GM12878 (cell line): ENCODE results near the gene TRIM67. TPM values are rescaled to one million over a fixed set of nuclear protein-coding genes. Genes with fewer than 3 reads are reported as not detected.
"Not testable (repeated sequence)": the region's sequence is repeated elsewhere in the genome, so short reads cannot be mapped to it uniquely, and the experiment has no call there.

Source experiments
- ATAC-seq: fragments of 200-7000 bp; cut with Tn5 transposase; 3 replicates; pipeline ENCODE4 v1.9.1; 2020; ENCODE audit warnings: mild to moderate bottlenecking, moderate library complexity
- BruUV-seq: library from RNA; stranded (reverse); fragments of 400-500 nt; replicated peaks from 2 replicates; lab custom pipeline; 2021; lab: Mats Ljungman, UMichigan
- CTCF ChIA-PET: fragments of 300-600 bp; sonication (Branson Sonifier 250); formaldehyde crosslinking; extraction: SDS; loops from one replicate; lab custom pipeline; 2021; ENCODE audit warnings: inconsistent platforms; lab: Yijun Ruan, JAX
- POLR2A ChIA-PET: fragments of 350-600 bp; formaldehyde crosslinking; extraction: SDS; loops from one replicate; lab custom pipeline; 2021; ENCODE audit warnings: inconsistent platforms; lab: Charles Lee
- RAD21 ChIA-PET: fragments of 300-600 bp; sonication (Branson Sonifier 250); formaldehyde crosslinking; loops from one replicate; lab custom pipeline; 2023; ENCODE audit warnings: antibody characterized with exemption; ENCODE audit not compliant: unreplicated experiment; lab: Charles Lee
- SMC1A ChIA-PET: fragments of 300-600 bp; sonication (Branson Sonifier 250); formaldehyde crosslinking; loops from one replicate; lab custom pipeline; 2023; ENCODE audit not compliant: unreplicated experiment, uncharacterized antibody; lab: Charles Lee
- DNase-seq: peaks from one replicate; pipeline ENCODE4 v3.0.0-alpha.2; 2011; ENCODE audit warnings: low read depth, low spot score
- FAIRE-seq: peaks from 3 replicates; lab custom pipeline; 2011; peaks lifted over from hg19 to GRCh38; lab: Jason Lieb, UNC
- H2AFZ ChIP-seq: 2 replicates; pipeline ENCODE4 v1.6.0; 2011; ENCODE audit warnings: low read depth, low read length, control low read depth; ENCODE audit not compliant: control insufficient read depth
- H3K27ac ChIP-seq: 2 replicates; pipeline ENCODE4 v1.5.1; 2011; ENCODE audit warnings: control low read depth; ENCODE audit not compliant: control insufficient read depth, insufficient read depth
- H3K27me3 ChIP-seq, 2 experiments: replicated peaks in 1 of 2; 2 replicates each; pipeline versions ENCODE4 v1.6.0 to v1.6.1; 2011; ENCODE audit warnings: low read length in 1 of 2; ENCODE audit not compliant: control insufficient read depth in 2 of 2, insufficient read depth in 2 of 2
- H3K36me3 ChIP-seq, 2 experiments: 2 replicates each; pipeline ENCODE4 v1.5.1; 2011; ENCODE audit warnings: low read length in 1 of 2; ENCODE audit not compliant: control insufficient read depth in 2 of 2, insufficient read depth in 2 of 2
- H3K4me1 ChIP-seq: 2 replicates; pipeline ENCODE4 v1.6.1; 2011; ENCODE audit warnings: mild to moderate bottlenecking, low read length, moderate library complexity, mixed read lengths; ENCODE audit not compliant: control insufficient read depth, insufficient read depth
- H3K4me2 ChIP-seq: 2 replicates; pipeline ENCODE4 v1.6.0; 2011; ENCODE audit warnings: control low read depth; ENCODE audit not compliant: control insufficient read depth, insufficient read depth
- H3K4me3 ChIP-seq: fragments of 200-600 bp; sonication (generic); 2 replicates; pipeline ENCODE4 v1.5.1; 2016
- H3K79me2 ChIP-seq: 2 replicates; pipeline ENCODE4 v1.6.0; 2011; ENCODE audit warnings: low read length; ENCODE audit not compliant: control insufficient read depth, insufficient read depth
- H3K9ac ChIP-seq: 2 replicates; pipeline ENCODE4 v1.8.0; 2011; ENCODE audit warnings: low read length, control low read depth, mixed read lengths; ENCODE audit not compliant: control insufficient read depth, insufficient read depth
- H3K9me3 ChIP-seq: replicated peaks from 3 replicates; pipeline ENCODE4 v1.5.1; 2011; ENCODE audit warnings: mild to moderate bottlenecking, low read length; ENCODE audit not compliant: control insufficient read depth, insufficient read depth
- H4K20me1 ChIP-seq: 2 replicates; pipeline ENCODE4 v1.6.0; 2011; ENCODE audit not compliant: control insufficient read depth, insufficient read depth
- BCL11A ChIP-seq: IDR thresholded peaks from 2 replicates; pipeline ENCODE4 v1.6.1; 2011; ENCODE audit warnings: low read depth, low read length
- FOXK2 ChIP-seq: fragments of 450-650 bp; IDR thresholded peaks from 2 replicates; pipeline ENCODE4 v1.6.1; 2017; ENCODE audit warnings: mild to moderate bottlenecking, moderate library complexity
- GABPA ChIP-seq: IDR thresholded peaks from 2 replicates; pipeline ENCODE4 v1.6.1; 2014; ENCODE audit warnings: antibody characterized with exemption, low read depth, mild to moderate bottlenecking, inconsistent platforms
- HDAC6 ChIP-seq: fragments of 200-600 bp; sonication (generic); IDR thresholded peaks from one replicate; pipeline ENCODE4 v1.8.0; 2017; ENCODE audit warnings: antibody characterized with exemption; ENCODE audit not compliant: unreplicated experiment
- HDGF ChIP-seq: fragments of 450-650 bp; IDR thresholded peaks from 2 replicates; pipeline ENCODE4 v1.6.1; 2016; ENCODE audit warnings: antibody characterized with exemption
- MTA2 ChIP-seq: fragments of 450-650 bp; IDR thresholded peaks from 2 replicates; pipeline ENCODE4 v1.6.1; 2016; ENCODE audit warnings: low read depth, mild to moderate bottlenecking, moderate library complexity
- PAX5 ChIP-seq: IDR thresholded peaks from 2 replicates; pipeline ENCODE4 v1.6.1; 2011; ENCODE audit warnings: low read depth, low read length, borderline replicate concordance
- RCOR1 ChIP-seq: conservative IDR thresholded peaks from 2 replicates; pipeline ENCODE4 v1.6.1; 2012; ENCODE audit warnings: low read depth, low read length, improper control_type of control experiment
- YY1 ChIP-seq: IDR thresholded peaks from 2 replicates; pipeline ENCODE4 v1.6.1; 2011; ENCODE audit warnings: low read depth, mild to moderate bottlenecking, low read length
- ZBED1 ChIP-seq: IDR thresholded peaks from 2 replicates; pipeline ENCODE4 v1.6.1; 2016; ENCODE audit warnings: borderline replicate concordance
- WGBS: methylation state at CpG from one replicate; pipeline ENCODE4 v1.1.6; 2016; ENCODE audit warnings: low lambda C conversion rate; ENCODE audit not compliant: insufficient replicate concordance, insufficient coverage; ENCODE audit errors: missing lambda C conversion rate; 5-methylcytosine and 5-hydroxymethylcytosine counted together
- in situ Hi-C: fragments of 300-500 bp; cut with MboI; formaldehyde crosslinking; loops from 9 replicates; pipeline ENCODE4 v1.14.3; 2018; ENCODE audit warnings: mixed read lengths
- intact Hi-C: fragments of 100-400 bp; cut with micrococcal nuclease; formaldehyde crosslinking; loops from one replicate; pipeline ENCODE4 v1.14.2; 2022; ENCODE audit not compliant: unreplicated experiment
- polyA plus RNA-seq, 11 experiments: library from polyadenylated mRNA; depleted of rRNA in 4 of 11; unstranded in 6 of 11; stranded (reverse) in 5 of 11; fragments of >200 nt; fragmentation: Nextera tagmentation in 4 of 11; fragmentation: Illumina TruSeq in 1 of 11; extraction: Ambion mirVana in 4 of 11; extraction: Trizol in 1 of 11; gene quantifications; 1 replicate in 1 of 11; 2 replicates in 10 of 11; pipeline versions ENCODE4 v1.2.1 to v1.2.3, GENCODE V29; 2011 to 2016; ENCODE audit warnings: inconsistent platforms in 2 of 11, missing spikeins in 2 of 11, low read depth in 1 of 11
- total RNA-seq, 4 experiments: library from RNA; depleted of rRNA in 3 of 4; stranded (reverse); fragments of >200 nt in 3 of 4; fragmentation: Illumina TruSeq in 1 of 4; extraction: Trizol in 1 of 4; gene quantifications; 2 replicates each; pipeline versions ENCODE4 v1.2.1 to v1.2.3, GENCODE V29; 2013 to 2021
- TF ChIP-seq, protein P1 (sequence below): fragments of 450-650 bp; conservative IDR thresholded peaks from 2 replicates; pipeline ENCODE4 v1.6.1; 2017; ENCODE audit warnings: mild to moderate bottlenecking, moderate library complexity
- TF ChIP-seq, protein P2 (sequence below): fragments of 450-650 bp; IDR thresholded peaks from 2 replicates; pipeline ENCODE4 v1.6.1; 2016; ENCODE audit warnings: mild to moderate bottlenecking

Gene TRIM67
- total and polyA plus RNA-seq, 10 of the 15 experiments (the other 5 are each of a cell fraction or from before 2014, with no cell fraction given), result under 0.01 to 0.01 TPM; not detected in 8

DNA sequence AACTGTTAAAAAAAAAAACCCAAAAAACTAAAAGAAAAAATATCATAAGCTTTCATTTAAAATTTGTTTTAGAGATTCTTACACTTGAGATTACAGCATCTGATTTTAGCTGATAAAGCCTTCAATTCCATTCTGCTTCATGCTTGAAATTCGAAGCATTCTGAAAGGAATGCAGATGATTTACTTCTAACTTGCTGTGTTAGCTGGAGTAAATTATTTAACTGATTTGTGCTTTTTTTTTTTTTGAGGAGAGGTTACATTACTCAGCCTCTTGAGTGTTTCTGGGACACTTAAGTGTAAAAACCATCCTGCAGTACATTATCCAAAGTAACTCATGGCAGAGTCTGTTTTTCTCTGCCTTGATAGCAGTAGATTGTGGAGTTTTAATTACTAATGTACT is 4.5 kb upstream of the TRIM67 start:
- H3K36me3 ChIP-seq, result no peaks in the 10 kb centered on the region
- DNase-seq (no peak), ATAC-seq (no peak), FAIRE-seq (no peak)
- H4K20me1 ChIP-seq, result no peaks in the 10 kb centered on the region
- in situ Hi-C loops (no loop called here), intact Hi-C loops (no loop called here)
- no peak overlapping the region for H3K27ac ChIP-seq
- no peak overlapping the region for H3K4me3 ChIP-seq
- H3K27me3 ChIP-seq, result peaks cover 2 to 11% of the 10 kb centered on the region in 2 experiments; a peak in 3 of 4 replicates
- ChIA-PET RAD21 (no interaction called here), CTCF (interaction anchor here (0.6 kb wide), 1 partner anchor 1990 kb away, joined by 4 read pairs; no protein-coding TSS in a partner anchor), SMC1A (interaction anchor here (0.7 kb wide), 1 partner anchor 27 kb away, joined by 3 read pairs; no protein-coding TSS in a partner anchor), POLR2A (interaction anchor here (0.6 kb wide), 1 partner anchor 122 kb away, joined by 3 read pairs; no protein-coding TSS in a partner anchor)
- BruUV-seq, result no TSS peak
- no peaks in the 10 kb centered on the region; the same call in 2 of the 3 replicates for H3K9me3 ChIP-seq
- TF ChIP-seq HDAC6, result no peak
- no peak for TF ChIP-seq FOXK2
- TF ChIP-seq MTA2, result no peak
- TF ChIP-seq PAX5, result no peak
- no peak for TF ChIP-seq RCOR1
- TF ChIP-seq, protein P1, sequence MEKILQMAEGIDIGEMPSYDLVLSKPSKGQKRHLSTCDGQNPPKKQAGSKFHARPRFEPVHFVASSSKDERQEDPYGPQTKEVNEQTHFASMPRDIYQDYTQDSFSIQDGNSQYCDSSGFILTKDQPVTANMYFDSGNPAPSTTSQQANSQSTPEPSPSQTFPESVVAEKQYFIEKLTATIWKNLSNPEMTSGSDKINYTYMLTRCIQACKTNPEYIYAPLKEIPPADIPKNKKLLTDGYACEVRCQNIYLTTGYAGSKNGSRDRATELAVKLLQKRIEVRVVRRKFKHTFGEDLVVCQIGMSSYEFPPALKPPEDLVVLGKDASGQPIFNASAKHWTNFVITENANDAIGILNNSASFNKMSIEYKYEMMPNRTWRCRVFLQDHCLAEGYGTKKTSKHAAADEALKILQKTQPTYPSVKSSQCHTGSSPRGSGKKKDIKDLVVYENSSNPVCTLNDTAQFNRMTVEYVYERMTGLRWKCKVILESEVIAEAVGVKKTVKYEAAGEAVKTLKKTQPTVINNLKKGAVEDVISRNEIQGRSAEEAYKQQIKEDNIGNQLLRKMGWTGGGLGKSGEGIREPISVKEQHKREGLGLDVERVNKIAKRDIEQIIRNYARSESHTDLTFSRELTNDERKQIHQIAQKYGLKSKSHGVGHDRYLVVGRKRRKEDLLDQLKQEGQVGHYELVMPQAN, result no peak
- no peak for TF ChIP-seq YY1
- TF ChIP-seq HDGF, result no peak
- no peak for TF ChIP-seq BCL11A
- TF ChIP-seq, protein P2, sequence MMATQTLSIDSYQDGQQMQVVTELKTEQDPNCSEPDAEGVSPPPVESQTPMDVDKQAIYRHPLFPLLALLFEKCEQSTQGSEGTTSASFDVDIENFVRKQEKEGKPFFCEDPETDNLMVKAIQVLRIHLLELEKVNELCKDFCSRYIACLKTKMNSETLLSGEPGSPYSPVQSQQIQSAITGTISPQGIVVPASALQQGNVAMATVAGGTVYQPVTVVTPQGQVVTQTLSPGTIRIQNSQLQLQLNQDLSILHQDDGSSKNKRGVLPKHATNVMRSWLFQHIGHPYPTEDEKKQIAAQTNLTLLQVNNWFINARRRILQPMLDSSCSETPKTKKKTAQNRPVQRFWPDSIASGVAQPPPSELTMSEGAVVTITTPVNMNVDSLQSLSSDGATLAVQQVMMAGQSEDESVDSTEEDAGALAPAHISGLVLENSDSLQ, result no peak
- no peak for TF ChIP-seq GABPA
- TF ChIP-seq ZBED1, result no peak
- no peak overlapping the region for H3K4me2 ChIP-seq
- no peaks in the 10 kb centered on the region for H3K79me2 ChIP-seq
- H2AFZ ChIP-seq, result no peak overlapping the region
- WGBS, result 0% methylated on average over 1 of the region's 1 CpG
- no peaks in the 10 kb centered on the region for H3K4me1 ChIP-seq
- H3K9ac ChIP-seq, result no peak overlapping the region

DNA sequence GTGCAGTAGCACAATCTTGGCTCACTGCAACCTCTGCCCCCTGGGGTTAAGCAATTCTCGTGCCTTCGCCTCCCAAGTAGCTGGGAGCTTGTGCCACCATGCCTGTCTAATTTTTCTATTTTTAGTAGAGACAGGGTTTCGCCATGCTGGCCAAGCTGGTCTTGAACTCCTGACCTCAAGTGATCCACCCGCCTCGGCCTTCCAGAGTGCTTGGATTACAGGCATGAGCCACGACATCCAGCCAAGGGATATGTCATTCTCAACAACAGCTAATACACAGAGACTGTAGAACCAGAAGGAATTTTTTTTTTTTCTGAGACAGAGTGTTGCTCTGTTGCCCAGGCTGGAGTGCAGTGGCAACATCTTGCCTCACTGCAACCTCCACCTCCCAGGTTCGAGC is 3.7 kb upstream of the TRIM67 start:
- FAIRE-seq, CTCF ChIA-PET, H4K20me1 ChIP-seq, H3K79me2 ChIP-seq, H3K4me2 ChIP-seq, H3K9ac ChIP-seq, POLR2A ChIA-PET, RAD21 ChIA-PET, DNase-seq, H3K4me3 ChIP-seq, SMC1A ChIA-PET, H3K36me3 ChIP-seq, intact Hi-C loops, H2AFZ ChIP-seq, H3K27ac ChIP-seq, H3K4me1 ChIP-seq, H3K9me3 ChIP-seq, in situ Hi-C loops, ATAC-seq, BruUV-seq: not testable (repeated sequence)
- peaks cover 2 to 11% of the 10 kb centered on the region in 2 experiments for H3K27me3 ChIP-seq
- 34% methylated on average over 7 of the region's 7 CpGs for WGBS
